22Rv1 (cell line): ENCODE data around the gene OR3A2.
"Not testable (repeated sequence)": the region's sequence is repeated elsewhere in the genome, so short reads cannot be mapped to it uniquely, and the experiment has no call there.

Source experiments
- H3K27ac ChIP-seq: fragments of 450-650 bp; 2 replicates; pipeline ENCODE4 v1.5.1; 2017
- ZFX ChIP-seq: fragments of 450-650 bp; IDR thresholded peaks from 2 replicates; pipeline ENCODE4 v1.6.1; 2017; ENCODE audit warnings: antibody characterized with exemption, borderline replicate concordance
- TF ChIP-seq, protein P1 (sequence below): fragments of 450-650 bp; IDR thresholded peaks from 2 replicates; pipeline ENCODE4 v1.5.1; 2017; ENCODE audit warnings: mild to moderate bottlenecking

The OR3A2 gene

DNA sequence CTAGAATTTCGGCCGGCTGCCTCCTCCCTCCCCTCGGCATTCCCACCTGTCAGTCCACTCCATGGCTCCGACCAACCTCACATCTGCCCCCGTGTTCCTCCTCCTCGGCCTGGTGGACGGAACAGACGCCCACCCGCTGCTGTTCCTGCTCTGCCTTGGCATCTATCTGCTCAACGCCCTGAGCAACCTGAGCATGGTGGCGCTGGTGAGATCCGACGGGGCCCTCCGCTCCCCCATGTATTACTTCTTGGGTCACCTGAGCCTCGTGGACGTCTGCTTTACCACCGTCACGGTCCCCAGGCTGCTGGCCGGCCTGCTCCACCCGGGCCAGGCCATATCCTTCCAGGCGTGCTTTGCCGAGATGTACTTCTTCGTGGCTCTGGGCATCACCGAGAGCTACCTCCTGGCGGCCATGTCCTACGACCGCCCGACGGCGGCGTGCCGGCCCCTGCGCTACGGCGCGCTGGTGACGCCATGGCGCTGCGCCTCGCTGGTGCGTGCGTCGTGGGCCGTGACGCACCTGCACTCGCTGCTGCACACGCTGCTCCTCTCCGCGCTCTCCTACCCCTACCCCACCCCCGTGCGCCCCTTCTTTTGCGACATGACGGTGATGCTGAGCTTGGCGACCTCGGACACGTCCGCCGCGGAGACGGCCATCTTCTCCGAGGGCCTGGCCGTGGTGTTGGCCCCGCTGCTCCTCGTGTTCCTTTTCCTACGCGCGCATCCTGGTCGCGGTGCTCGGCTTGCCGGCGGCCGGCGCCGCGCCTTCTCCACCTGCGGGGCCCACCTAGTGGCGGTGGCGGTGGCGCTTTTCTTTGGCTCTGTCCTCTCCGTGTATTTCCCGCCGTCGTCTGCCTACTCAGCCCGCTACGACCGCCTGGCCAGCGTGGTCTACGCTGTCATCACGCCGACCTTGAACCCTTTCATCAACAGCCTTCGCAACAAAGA is at the start of gene OR3A2:
Gene OR3A2, minus strand, starts transcription at position 440 of the 948 bp plus-strand sequence.
- no peak for TF ChIP-seq ZFX
- TF ChIP-seq, protein P1, sequence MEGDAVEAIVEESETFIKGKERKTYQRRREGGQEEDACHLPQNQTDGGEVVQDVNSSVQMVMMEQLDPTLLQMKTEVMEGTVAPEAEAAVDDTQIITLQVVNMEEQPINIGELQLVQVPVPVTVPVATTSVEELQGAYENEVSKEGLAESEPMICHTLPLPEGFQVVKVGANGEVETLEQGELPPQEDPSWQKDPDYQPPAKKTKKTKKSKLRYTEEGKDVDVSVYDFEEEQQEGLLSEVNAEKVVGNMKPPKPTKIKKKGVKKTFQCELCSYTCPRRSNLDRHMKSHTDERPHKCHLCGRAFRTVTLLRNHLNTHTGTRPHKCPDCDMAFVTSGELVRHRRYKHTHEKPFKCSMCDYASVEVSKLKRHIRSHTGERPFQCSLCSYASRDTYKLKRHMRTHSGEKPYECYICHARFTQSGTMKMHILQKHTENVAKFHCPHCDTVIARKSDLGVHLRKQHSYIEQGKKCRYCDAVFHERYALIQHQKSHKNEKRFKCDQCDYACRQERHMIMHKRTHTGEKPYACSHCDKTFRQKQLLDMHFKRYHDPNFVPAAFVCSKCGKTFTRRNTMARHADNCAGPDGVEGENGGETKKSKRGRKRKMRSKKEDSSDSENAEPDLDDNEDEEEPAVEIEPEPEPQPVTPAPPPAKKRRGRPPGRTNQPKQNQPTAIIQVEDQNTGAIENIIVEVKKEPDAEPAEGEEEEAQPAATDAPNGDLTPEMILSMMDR: no peak
- H3K27ac ChIP-seq: no peak within 1 kb of the TSS

DNA sequence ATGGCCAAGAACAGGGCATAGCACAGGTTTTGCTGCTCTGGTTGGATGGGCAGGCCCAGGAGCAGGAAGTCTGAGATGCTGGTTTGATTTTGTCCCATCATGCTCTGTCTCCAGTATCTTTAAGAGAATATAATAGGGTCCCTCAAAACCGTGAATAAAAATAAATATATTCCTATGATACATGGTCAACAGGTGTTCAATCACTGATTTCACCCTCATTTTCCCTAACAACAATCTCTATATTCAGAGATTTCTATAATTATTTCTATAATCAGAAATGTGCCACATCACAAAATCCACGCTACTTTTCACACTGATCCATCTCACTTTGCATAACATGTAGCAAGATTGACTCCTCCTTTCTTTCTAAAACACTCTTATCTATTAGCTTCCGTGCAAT is 47.6 kb upstream of the OR3A2 start, which contains the start of gene OR1E2:
Gene OR1E2, minus strand, starts transcription at position 101 of the 400 bp plus-strand sequence. Its CDS starts 0 bp downstream, at position 101.
- no peak for TF ChIP-seq ZFX
- TF ChIP-seq, protein P1: no peak

DNA sequence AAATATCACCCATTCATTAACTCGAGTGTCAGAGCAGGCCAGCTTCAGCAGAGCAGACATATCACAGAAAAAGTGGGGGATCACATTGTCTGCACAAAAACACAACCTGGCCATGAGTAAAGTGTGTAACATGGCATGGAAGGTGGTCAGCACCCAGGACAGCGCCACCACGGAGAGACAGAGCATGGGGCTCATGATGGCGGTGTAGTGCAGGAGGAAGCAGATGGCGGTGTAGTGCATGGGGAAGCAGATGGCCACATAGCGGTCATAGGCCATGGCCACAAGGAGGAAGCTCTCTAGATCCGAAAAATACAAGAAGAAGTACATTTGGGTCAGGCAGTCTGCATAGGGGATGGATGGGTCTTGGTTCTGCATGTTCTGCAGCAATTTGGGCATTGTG is 47.1 kb upstream of the OR3A2 start:
- H3K27ac ChIP-seq: not testable (repeated sequence)

More for the DNA sequence above, 47.6 kb upstream of the OR3A2 start, which contains the start of gene OR1E2:
- no peak within 1 kb of the TSS for H3K27ac ChIP-seq

DNA sequence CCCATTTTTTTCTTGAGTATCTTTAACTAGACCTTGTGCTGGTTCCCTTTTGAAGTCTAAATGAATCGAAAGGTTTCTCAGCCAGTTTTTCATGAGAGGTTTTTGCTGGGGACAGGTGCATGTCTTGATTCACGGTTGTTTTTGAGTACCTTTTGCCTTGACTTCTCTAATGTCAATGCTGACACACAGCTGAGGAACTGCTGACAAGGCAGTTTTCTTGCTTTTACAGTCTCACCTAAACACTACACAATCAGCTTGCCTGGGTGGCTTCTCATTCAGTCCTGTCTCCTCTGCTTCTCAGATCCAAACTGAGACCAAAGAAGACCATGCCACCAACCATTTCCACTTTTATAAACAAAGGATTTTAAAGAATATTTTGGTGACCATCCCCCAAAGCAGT is 32.1 kb upstream of the OR3A2 start:
- no peak overlapping the region for H3K27ac ChIP-seq
- TF ChIP-seq, protein P1: no peak

DNA sequence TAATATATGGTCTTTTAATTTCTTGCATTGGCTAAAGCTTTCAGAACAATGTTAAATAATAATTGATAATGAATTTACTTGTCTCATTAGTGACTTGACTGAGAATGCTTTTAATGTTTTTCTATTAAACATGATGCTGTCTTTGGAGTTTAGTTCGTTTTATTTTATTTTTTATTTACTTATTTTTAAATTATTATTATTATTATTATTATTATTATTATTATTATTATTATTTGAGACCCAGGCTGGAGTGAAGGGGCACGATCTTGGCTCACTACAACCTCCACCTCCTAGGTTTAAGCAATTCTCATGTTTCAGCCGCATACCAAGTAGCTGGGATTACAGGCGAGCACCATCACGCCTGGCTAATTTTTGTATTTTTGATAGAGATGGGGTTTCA is 29.5 kb upstream of the OR3A2 start:
- TF ChIP-seq, protein P1: no peak
- TF ChIP-seq ZFX: no peak
- H3K27ac ChIP-seq: no peak overlapping the region

DNA sequence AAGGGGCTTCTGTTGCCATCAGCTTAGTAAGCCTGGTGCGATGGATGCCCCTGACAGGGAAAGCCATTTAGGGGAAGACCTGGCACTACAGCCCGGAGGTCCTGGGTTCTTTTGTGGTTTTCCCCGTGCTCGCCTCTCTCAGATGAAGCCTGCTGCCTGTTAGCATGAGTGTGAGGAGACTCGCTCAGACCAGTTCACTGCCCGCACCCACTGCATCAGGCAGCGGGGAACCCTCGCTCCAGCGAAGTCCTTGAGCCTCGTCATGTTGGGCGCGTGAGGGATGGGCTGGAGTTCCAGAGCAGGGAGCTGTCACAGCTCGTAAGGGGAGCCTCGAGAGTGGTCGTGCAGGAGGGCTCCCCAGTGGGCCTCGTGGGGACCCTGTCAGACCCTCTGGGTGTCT is 26.1 kb upstream of the OR3A2 start:
- H3K27ac ChIP-seq: not testable (repeated sequence)

DNA sequence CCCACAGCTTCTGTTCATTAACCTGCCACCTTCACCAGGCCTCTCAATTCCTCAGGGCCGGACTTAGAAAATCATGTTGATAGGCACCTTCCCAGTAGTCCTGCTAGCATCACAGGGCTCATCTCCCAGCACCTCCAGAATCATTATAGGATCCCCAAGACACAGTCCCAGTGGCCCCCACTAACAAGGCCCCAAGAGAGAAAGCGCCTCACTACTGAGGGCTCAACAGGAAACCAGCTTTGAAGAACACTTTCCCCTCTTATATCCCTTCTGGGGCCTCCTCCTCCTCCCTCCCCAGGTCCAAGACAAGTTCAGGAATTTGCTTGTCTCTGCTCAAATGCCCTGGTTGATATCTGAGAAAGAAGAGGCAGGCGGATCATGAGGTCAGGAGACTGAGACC is 25.0 kb upstream of the OR3A2 start, which contains the start of gene OR3A3:
Gene OR3A3, plus strand, starts transcription at position 301 of the 400 bp plus-strand sequence.
- H3K27ac ChIP-seq: no peak within 1 kb of the TSS
- TF ChIP-seq, protein P1: no peak
- no peak for TF ChIP-seq ZFX

DNA sequence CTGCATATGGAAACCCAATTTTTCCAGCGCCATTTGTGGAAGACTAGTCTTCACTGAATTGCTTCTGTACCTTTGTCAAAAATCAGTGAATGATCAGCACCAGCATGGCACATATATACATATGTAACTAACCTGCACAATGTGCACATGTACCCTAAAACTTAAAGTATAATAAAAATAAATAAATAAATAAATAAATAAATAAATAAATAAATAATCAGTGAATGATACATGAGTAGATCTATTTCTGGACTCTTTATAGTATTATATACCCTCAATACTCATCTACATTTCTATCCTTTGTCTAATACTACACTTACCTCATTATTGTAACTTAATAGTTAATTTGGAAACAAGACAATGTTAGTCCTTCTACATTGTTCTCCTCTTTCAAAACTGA is 17.7 kb upstream of the OR3A2 start:
- not testable (repeated sequence) for H3K27ac ChIP-seq

DNA sequence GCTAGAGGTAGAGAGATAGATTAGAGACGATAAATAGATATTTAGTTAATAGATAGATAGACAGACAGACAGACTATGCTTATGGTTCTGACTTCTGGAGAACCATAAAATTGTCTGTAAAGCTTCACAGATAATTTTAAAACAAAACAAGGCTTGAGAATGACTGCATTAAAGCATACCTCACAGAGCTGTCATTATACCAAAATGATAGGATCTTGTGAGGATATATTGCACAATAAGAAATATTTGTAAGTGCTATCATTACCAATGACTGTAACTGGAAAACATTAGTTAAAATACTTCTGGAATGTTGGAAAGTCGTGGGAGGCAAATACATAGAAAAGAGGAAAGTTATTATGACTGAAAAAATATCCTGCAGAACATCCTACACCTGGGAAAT is 15.7 kb upstream of the OR3A2 start:
- TF ChIP-seq, protein P1: no peak
- no peak for TF ChIP-seq ZFX
- H3K27ac ChIP-seq: no peak overlapping the region
